Astrocyte (in vitro differentiated cells and primary cell): ENCODE results near the gene TOR4A.

Source experiments
- EZH2 ChIP-seq: IDR thresholded peaks from 2 replicates; pipeline ENCODE4 v1.6.1; 2012; ENCODE audit warnings: mild to moderate bottlenecking, low read length, inconsistent platforms; ENCODE audit not compliant: insufficient read depth
- TF ChIP-seq, protein P1 (sequence below): IDR thresholded peaks from 2 replicates; pipeline ENCODE4 v1.5.1; 2011; ENCODE audit warnings: low read depth, mild to moderate bottlenecking, inconsistent platforms, low read length, moderate library complexity; ENCODE audit not compliant: insufficient read depth

DNA sequence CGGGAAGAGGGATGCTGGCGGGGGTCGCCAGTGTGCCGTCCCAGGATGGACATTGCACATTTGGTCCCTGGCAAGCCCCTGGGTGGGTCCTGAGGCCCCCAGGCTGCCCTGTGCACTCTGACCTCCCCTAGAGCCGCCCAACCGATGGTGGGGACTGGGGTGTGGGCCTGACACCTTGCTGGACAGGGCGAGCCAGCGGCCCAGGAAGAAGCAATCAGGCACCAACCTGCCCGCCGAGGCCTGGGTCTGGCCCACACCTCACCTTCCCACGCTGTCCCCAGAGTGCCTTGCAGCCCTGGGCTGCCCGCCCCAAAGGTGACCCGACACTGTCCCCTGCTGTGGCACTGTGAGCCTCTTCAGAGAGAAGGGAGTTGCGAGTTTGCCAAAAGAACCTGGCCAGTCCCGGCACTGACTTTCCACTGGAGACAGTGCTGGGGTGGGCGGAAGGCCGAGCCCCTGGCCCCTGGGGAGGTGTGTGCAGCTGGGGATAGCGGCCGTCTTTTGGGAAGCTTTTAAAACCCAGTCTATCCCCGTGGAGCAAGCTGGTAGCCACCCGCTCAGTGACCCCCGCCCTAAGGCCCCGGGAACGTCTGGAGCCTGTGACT lies 36.5 kb downstream of the TOR4A start:
- TF ChIP-seq, protein P1, sequence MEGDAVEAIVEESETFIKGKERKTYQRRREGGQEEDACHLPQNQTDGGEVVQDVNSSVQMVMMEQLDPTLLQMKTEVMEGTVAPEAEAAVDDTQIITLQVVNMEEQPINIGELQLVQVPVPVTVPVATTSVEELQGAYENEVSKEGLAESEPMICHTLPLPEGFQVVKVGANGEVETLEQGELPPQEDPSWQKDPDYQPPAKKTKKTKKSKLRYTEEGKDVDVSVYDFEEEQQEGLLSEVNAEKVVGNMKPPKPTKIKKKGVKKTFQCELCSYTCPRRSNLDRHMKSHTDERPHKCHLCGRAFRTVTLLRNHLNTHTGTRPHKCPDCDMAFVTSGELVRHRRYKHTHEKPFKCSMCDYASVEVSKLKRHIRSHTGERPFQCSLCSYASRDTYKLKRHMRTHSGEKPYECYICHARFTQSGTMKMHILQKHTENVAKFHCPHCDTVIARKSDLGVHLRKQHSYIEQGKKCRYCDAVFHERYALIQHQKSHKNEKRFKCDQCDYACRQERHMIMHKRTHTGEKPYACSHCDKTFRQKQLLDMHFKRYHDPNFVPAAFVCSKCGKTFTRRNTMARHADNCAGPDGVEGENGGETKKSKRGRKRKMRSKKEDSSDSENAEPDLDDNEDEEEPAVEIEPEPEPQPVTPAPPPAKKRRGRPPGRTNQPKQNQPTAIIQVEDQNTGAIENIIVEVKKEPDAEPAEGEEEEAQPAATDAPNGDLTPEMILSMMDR, result no peak
- TF ChIP-seq EZH2, result no peak
